Neural cell (in vitro differentiated cells): ENCODE data around the gene CCDC90B. TPM values are rescaled to one million over a fixed set of nuclear protein-coding genes. Genes with fewer than 3 reads are reported as not detected.

ENCODE experiments used
- H2AFZ ChIP-seq: fragments of 200-600, 300-800 bp; sonication (generic), shearing (Covaris generic); 2 replicates; pipeline ENCODE4 v1.6.0; 2014; ENCODE audit warnings: low read depth, mild to moderate bottlenecking, antibody characterized with exemption, low read length, moderate library complexity
- H3F3A ChIP-seq: fragments of 200-600 bp; shearing (Covaris generic); 2 replicates; pipeline ENCODE4 v1.6.1; 2016; ENCODE audit warnings: mild to moderate bottlenecking, moderate library complexity, mixed read lengths, antibody characterized with exemption, low read length; ENCODE audit not compliant: insufficient read depth, poor library complexity, severe bottlenecking
- H3K27ac ChIP-seq: fragments of 200-600, 300-800 bp; sonication (generic), shearing (Covaris generic); 2 replicates; pipeline ENCODE4 v1.5.1; 2014; ENCODE audit warnings: mild to moderate bottlenecking, low read length, moderate library complexity
- H3K27me3 ChIP-seq: fragments of 300-800, 200-600 bp; sonication (generic), shearing (Covaris generic); 2 replicates; pipeline ENCODE4 v1.6.0; 2014; ENCODE audit warnings: mild to moderate bottlenecking, low read depth, low read length, moderate library complexity; ENCODE audit not compliant: insufficient read depth
- H3K36me3 ChIP-seq: fragments of 300-800, 200-600 bp; sonication (generic), shearing (Covaris generic); 2 replicates; pipeline ENCODE4 v1.5.1; 2014; ENCODE audit warnings: mild to moderate bottlenecking, antibody characterized with exemption, low read length, moderate library complexity; ENCODE audit not compliant: insufficient read depth
- H3K4me2 ChIP-seq: fragments of 300-800, 200-600 bp; sonication (generic), shearing (Covaris generic); 2 replicates; pipeline ENCODE4 v1.6.0; 2014; ENCODE audit warnings: mild to moderate bottlenecking, low read length
- H3K4me3 ChIP-seq: fragments of 300-800, 200-600 bp; sonication (generic), shearing (Covaris generic); 2 replicates; pipeline ENCODE4 v1.5.1; 2014; ENCODE audit warnings: mild to moderate bottlenecking, low read length, moderate library complexity
- H3K79me2 ChIP-seq: fragments of 200-600 bp; shearing (Covaris generic); replicated peaks from 2 replicates; pipeline ENCODE4 v1.6.0; 2014; ENCODE audit warnings: mild to moderate bottlenecking, low read length, moderate library complexity; ENCODE audit not compliant: insufficient read depth
- H3K9ac ChIP-seq: fragments of 300-800, 200-600 bp; sonication (generic), shearing (Covaris generic); 2 replicates; pipeline ENCODE4 v1.6.1; 2016; ENCODE audit warnings: mild to moderate bottlenecking, low read length, mixed read lengths
- H3K9me2 ChIP-seq: fragments of 200-600 bp; shearing (Covaris generic); 2 replicates; pipeline ENCODE4 v1.6.1; 2016; ENCODE audit warnings: mild to moderate bottlenecking, low read length, mixed read lengths; ENCODE audit not compliant: insufficient read depth
- H3K9me3 ChIP-seq: fragments of 200-600, 300-800 bp; sonication (generic), shearing (Covaris generic); 2 replicates; pipeline ENCODE4 v1.6.1; 2016; ENCODE audit warnings: mild to moderate bottlenecking, mixed run types, low read length, moderate library complexity, mixed read lengths
- H4K20me1 ChIP-seq: fragments of 200-600 bp; shearing (Covaris generic); 2 replicates; pipeline ENCODE4 v1.6.1; 2016; ENCODE audit warnings: mild to moderate bottlenecking, mixed run types; ENCODE audit not compliant: insufficient read depth
- CTCF ChIP-seq: fragments of 450-650 bp; IDR thresholded peaks from 2 replicates; pipeline ENCODE4 v1.5.1; 2014; ENCODE audit warnings: antibody characterized with exemption, mild to moderate bottlenecking, moderate library complexity; ENCODE audit not compliant: poor library complexity, severe bottlenecking
- EP300 ChIP-seq: fragments of 450-650 bp; conservative IDR thresholded peaks from 2 replicates; pipeline ENCODE4 v1.6.1; 2014; ENCODE audit warnings: antibody characterized with exemption, mild to moderate bottlenecking, moderate library complexity; ENCODE audit not compliant: poor library complexity, severe bottlenecking
- EZH2 ChIP-seq: fragments of 200-600, 300-800 bp; shearing (Covaris generic), sonication (generic); IDR thresholded peaks from 2 replicates; pipeline ENCODE4 v1.6.1; 2014; ENCODE audit warnings: antibody characterized with exemption, low read length, borderline replicate concordance, mild to moderate bottlenecking; ENCODE audit not compliant: insufficient read depth, poor library complexity, severe bottlenecking
- MXI1 ChIP-seq: fragments of 450-650 bp; conservative IDR thresholded peaks from 2 replicates; pipeline ENCODE4 v1.6.1; 2014; ENCODE audit warnings: antibody characterized with exemption, mild to moderate bottlenecking; ENCODE audit not compliant: poor library complexity, severe bottlenecking
- POLR2AphosphoS5 ChIP-seq: IDR thresholded peaks from 2 replicates; pipeline ENCODE4 v1.6.1; 2012
- RAD21 ChIP-seq: fragments of 450-650 bp; conservative IDR thresholded peaks from 2 replicates; pipeline ENCODE4 v1.6.1; 2014; ENCODE audit warnings: antibody characterized with exemption, mild to moderate bottlenecking, moderate library complexity
- SMC3 ChIP-seq: fragments of 450-650 bp; conservative IDR thresholded peaks from 2 replicates; pipeline ENCODE4 v1.6.1; 2014; ENCODE audit warnings: antibody characterized with exemption, mild to moderate bottlenecking, moderate library complexity; ENCODE audit not compliant: poor library complexity
- TAF1 ChIP-seq: IDR thresholded peaks from 2 replicates; pipeline ENCODE4 v1.6.1; 2012; ENCODE audit warnings: low read depth
- polyA plus RNA-seq: library from polyadenylated mRNA; depleted of rRNA; stranded (reverse); fragments of >200 nt; gene quantifications from 2 replicates; pipeline ENCODE4 v1.2.3, GENCODE V29; 2014
- TF ChIP-seq, protein P1 (sequence below): IDR thresholded peaks from 2 replicates; pipeline ENCODE4 v1.6.1; 2012; ENCODE audit warnings: borderline replicate concordance

The CCDC90B gene
- polyA plus RNA-seq, 1 donor from 2014 or later: 351 TPM

- no peak for TF ChIP-seq EP300
- TF ChIP-seq EZH2: no peak
- no peak for TF ChIP-seq SMC3
- TF ChIP-seq RAD21: no peak
- no peak for TF ChIP-seq CTCF
- TF ChIP-seq, protein P1, sequence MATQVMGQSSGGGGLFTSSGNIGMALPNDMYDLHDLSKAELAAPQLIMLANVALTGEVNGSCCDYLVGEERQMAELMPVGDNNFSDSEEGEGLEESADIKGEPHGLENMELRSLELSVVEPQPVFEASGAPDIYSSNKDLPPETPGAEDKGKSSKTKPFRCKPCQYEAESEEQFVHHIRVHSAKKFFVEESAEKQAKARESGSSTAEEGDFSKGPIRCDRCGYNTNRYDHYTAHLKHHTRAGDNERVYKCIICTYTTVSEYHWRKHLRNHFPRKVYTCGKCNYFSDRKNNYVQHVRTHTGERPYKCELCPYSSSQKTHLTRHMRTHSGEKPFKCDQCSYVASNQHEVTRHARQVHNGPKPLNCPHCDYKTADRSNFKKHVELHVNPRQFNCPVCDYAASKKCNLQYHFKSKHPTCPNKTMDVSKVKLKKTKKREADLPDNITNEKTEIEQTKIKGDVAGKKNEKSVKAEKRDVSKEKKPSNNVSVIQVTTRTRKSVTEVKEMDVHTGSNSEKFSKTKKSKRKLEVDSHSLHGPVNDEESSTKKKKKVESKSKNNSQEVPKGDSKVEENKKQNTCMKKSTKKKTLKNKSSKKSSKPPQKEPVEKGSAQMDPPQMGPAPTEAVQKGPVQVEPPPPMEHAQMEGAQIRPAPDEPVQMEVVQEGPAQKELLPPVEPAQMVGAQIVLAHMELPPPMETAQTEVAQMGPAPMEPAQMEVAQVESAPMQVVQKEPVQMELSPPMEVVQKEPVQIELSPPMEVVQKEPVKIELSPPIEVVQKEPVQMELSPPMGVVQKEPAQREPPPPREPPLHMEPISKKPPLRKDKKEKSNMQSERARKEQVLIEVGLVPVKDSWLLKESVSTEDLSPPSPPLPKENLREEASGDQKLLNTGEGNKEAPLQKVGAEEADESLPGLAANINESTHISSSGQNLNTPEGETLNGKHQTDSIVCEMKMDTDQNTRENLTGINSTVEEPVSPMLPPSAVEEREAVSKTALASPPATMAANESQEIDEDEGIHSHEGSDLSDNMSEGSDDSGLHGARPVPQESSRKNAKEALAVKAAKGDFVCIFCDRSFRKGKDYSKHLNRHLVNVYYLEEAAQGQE: no peak
- TF ChIP-seq MXI1: no peak
- TF ChIP-seq TAF1: no peak
- Histone ChIP-seq H3K4me2 (no peak overlapping the region), H2AFZ (no peak overlapping the region), H3K4me3 (no peak overlapping the region), H3K9me2 (no peaks in the 10 kb centered on the region), H3K9me3 (no peaks in the 10 kb centered on the region), H3F3A (no peaks in the 10 kb centered on the region), H3K36me3 (no peaks in the 10 kb centered on the region), H4K20me1 (no peaks in the 10 kb centered on the region), H3K9ac (no peak overlapping the region), H3K27ac (no peak overlapping the region), H3K27me3 (no peaks in the 10 kb centered on the region), H3K79me2 (no peaks in the 10 kb centered on the region)
Observed at GRCh38 chr11:83330303-83330702, 44.1 kb upstream of the CCDC90B start.

DNA sequence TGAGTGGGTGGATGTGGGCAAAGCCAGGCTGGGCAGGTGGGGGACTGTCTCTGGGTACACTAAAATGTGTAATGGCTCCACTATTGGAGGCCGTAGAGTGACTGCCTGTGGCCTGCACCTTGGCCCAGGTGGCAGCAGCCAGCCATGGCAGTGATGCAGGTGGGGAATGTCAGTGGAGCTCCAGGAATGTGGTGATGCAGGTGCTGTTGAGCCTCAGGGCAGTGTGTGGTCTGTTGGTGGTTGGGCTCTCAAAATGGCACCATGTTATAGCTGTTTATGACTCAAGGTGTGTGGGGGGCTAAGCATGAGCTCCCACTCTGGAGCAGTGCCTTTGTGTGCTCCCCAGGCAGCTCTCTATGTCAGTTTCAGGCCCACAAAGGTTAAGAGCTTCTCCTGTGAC lies 40.2 kb upstream of the CCDC90B start:
- Histone ChIP-seq H3K4me2 (no peak overlapping the region), H3K79me2 (no peaks in the 10 kb centered on the region), H3K27me3 (no peaks in the 10 kb centered on the region), H3K9me3 (no peaks in the 10 kb centered on the region), H3K27ac (peak overlapping the region; percentile 32), H3F3A (no peaks in the 10 kb centered on the region), H2AFZ (no peak overlapping the region), H3K4me3 (no peak overlapping the region), H3K9ac (no peak overlapping the region), H3K9me2 (no peaks in the 10 kb centered on the region), H3K36me3 (no peaks in the 10 kb centered on the region), H4K20me1 (no peaks in the 10 kb centered on the region)
- TF ChIP-seq POLR2AphosphoS5 (no peak), RAD21 (no peak), SMC3 (no peak), MXI1 (no peak), TAF1 (no peak), EZH2 (no peak), EP300 (no peak), CTCF (no peak)
- TF ChIP-seq, protein P1: no peak
